Measurements from ENCODE around the gene TNFSF8.

TNFSF8 gene

GRCh38 chr9:114958021-114958843 is 27.8 kb upstream of the TNFSF8 start:
- H2AFZ ChIP-seq = no peak overlapping the region
- H3K4me1 ChIP-seq = no peaks in the 10 kb centered on the region
- no peak overlapping the region for H3K4me3 ChIP-seq (ENCODE audit: low read depth, low read length)
- H3K79me2 ChIP-seq = no peaks in the 10 kb centered on the region
- H3K36me3 ChIP-seq (ENCODE audit: control insufficient read depth, insufficient read depth, low read length) = no peaks in the 10 kb centered on the region
- H3K27ac ChIP-seq = no peak overlapping the region
- peak overlapping the region; percentile 32 for H3K4me2 ChIP-seq (ENCODE audit: low read length)
- H3K9ac ChIP-seq = no peak overlapping the region
- H3K9me3 ChIP-seq (ENCODE audit: control insufficient read depth, low read length) = no peaks in the 10 kb centered on the region
- no peak for TF ChIP-seq CTCF (IDR thresholded peaks at IDR 0.05)
- no peaks in the 10 kb centered on the region for H3K27me3 ChIP-seq (ENCODE audit: control insufficient read depth, insufficient read depth, low read length)

- Histone ChIP-seq H3K36me3 (ENCODE audit: control insufficient read depth, insufficient read depth, low read length) (no peaks in the 10 kb centered on the region), H3K4me3 (ENCODE audit: low read depth, low read length) (no peak overlapping the region), H2AFZ (no peak overlapping the region), H3K9ac (no peak overlapping the region), H3K27me3 (ENCODE audit: control insufficient read depth, insufficient read depth, low read length) (no peaks in the 10 kb centered on the region), H3K9me3 (ENCODE audit: control insufficient read depth, low read length) (no peaks in the 10 kb centered on the region), H3K27ac (no peak overlapping the region), H3K4me2 (ENCODE audit: low read length) (no peak overlapping the region), H3K4me1 (no peaks in the 10 kb centered on the region), H3K79me2 (no peaks in the 10 kb centered on the region)
- TF ChIP-seq CTCF (IDR thresholded peaks at IDR 0.05) = no peak
These were observed 27.2 kb upstream of the TNFSF8 start for GRCh38 chr9:114957558-114957957.

- H3K4me1 ChIP-seq = no peaks in the 10 kb centered on the region
- H3K9me3 ChIP-seq (ENCODE audit: control insufficient read depth, low read length) = no peaks in the 10 kb centered on the region
- TF ChIP-seq CTCF (IDR thresholded peaks at IDR 0.05) = no peak
- no peaks in the 10 kb centered on the region for H3K36me3 ChIP-seq (ENCODE audit: control insufficient read depth, insufficient read depth, low read length)
- H3K4me2 ChIP-seq (ENCODE audit: low read length) = no peak overlapping the region
- no peaks in the 10 kb centered on the region for H3K27me3 ChIP-seq (ENCODE audit: control insufficient read depth, insufficient read depth, low read length)
- no peaks in the 10 kb centered on the region for H3K79me2 ChIP-seq
- H2AFZ ChIP-seq = no peak overlapping the region
- no peak overlapping the region for H3K9ac ChIP-seq
- no peak overlapping the region for H3K4me3 ChIP-seq (ENCODE audit: low read depth, low read length)
- no peak overlapping the region for H3K27ac ChIP-seq
These were observed 24.7 kb upstream of the TNFSF8 start for GRCh38 chr9:114954956-114955582.

- Histone ChIP-seq H3K4me1 (no peaks in the 10 kb centered on the region), H3K36me3 (ENCODE audit: control insufficient read depth, insufficient read depth, low read length) (no peaks in the 10 kb centered on the region), H3K27me3 (ENCODE audit: control insufficient read depth, insufficient read depth, low read length) (no peaks in the 10 kb centered on the region), H3K27ac (no peak overlapping the region), H3K79me2 (no peaks in the 10 kb centered on the region), H3K4me3 (ENCODE audit: low read depth, low read length) (no peak overlapping the region), H3K9ac (no peak overlapping the region), H2AFZ (no peak overlapping the region), H3K4me2 (ENCODE audit: low read length) (no peak overlapping the region), H3K9me3 (ENCODE audit: control insufficient read depth, low read length) (no peaks in the 10 kb centered on the region)
- no peak for TF ChIP-seq CTCF (IDR thresholded peaks at IDR 0.05)
These were observed 23.6 kb upstream of the TNFSF8 start for GRCh38 chr9:114953959-114954358.
